GM21737 (cell line): ENCODE data around the gene ZNF581.

Experiments used
- ATAC-seq: cut with Tn5 transposase; IDR thresholded peaks from one replicate; pipeline ENCODE4 v1.9.1; 2021; ENCODE audit warnings: mild to moderate bottlenecking, moderate library complexity; ENCODE audit not compliant: unreplicated experiment

The ZNF581 gene

GRCh38 chr19:55611300-55611982, 32.0 kb upstream of the ZNF581 start:
- no peak for ATAC-seq

GRCh38 chr19:55611983-55612645, 31.3 kb upstream of the ZNF581 start:
- ATAC-seq, result no peak

GRCh38 chr19:55613396-55613795, 30.1 kb upstream of the ZNF581 start:
- ATAC-seq, result no peak

- no peak for ATAC-seq
These were observed 29.3 kb upstream of the ZNF581 start for GRCh38 chr19:55613930-55614710.

- no peak for ATAC-seq
These were observed 28.5 kb upstream of the ZNF581 start for GRCh38 chr19:55614711-55615542.

GRCh38 chr19:55615543-55616394, 27.7 kb upstream of the ZNF581 start:
- ATAC-seq, result no peak

GRCh38 chr19:55616395-55616875, 27.0 kb upstream of the ZNF581 start:
- no peak for ATAC-seq

- ATAC-seq, result no peak
These were observed 26.0 kb upstream of the ZNF581 start for GRCh38 chr19:55617426-55617825.

GRCh38 chr19:55618426-55618825, 25.0 kb upstream of the ZNF581 start:
- ATAC-seq, result no peak

GRCh38 chr19:55619286-55619685, 24.2 kb upstream of the ZNF581 start:
- no peak for ATAC-seq

- no peak for ATAC-seq
These were observed 22.8 kb upstream of the ZNF581 start for GRCh38 chr19:55620410-55621204.

- no peak for ATAC-seq
These were observed 22.2 kb upstream of the ZNF581 start for GRCh38 chr19:55621205-55621672.

- ATAC-seq, result no peak
These were observed 21.7 kb upstream of the ZNF581 start for GRCh38 chr19:55621673-55622231.

- no peak for ATAC-seq
These were observed 21.0 kb upstream of the ZNF581 start for GRCh38 chr19:55622242-55622969.

GRCh38 chr19:55623130-55623529, 20.3 kb upstream of the ZNF581 start:
- ATAC-seq, result no peak

GRCh38 chr19:55623561-55623960, 19.9 kb upstream of the ZNF581 start:
- no peak for ATAC-seq

- ATAC-seq, result peak; percentile 49
These were observed 19.1 kb upstream of the ZNF581 start, which contains the start of gene ZNF784 for GRCh38 chr19:55624109-55625003. Gene ZNF784 (minus strand): TSS chr19:55624566. CDS start chr19:55624561, 5 bp downstream.
